ENCODE results near the gene PLXND1.

GRCh38 chr3:129632056-129632455 lies 25.6 kb upstream of the PLXND1 start:
- TF ChIP-seq, protein P1, sequence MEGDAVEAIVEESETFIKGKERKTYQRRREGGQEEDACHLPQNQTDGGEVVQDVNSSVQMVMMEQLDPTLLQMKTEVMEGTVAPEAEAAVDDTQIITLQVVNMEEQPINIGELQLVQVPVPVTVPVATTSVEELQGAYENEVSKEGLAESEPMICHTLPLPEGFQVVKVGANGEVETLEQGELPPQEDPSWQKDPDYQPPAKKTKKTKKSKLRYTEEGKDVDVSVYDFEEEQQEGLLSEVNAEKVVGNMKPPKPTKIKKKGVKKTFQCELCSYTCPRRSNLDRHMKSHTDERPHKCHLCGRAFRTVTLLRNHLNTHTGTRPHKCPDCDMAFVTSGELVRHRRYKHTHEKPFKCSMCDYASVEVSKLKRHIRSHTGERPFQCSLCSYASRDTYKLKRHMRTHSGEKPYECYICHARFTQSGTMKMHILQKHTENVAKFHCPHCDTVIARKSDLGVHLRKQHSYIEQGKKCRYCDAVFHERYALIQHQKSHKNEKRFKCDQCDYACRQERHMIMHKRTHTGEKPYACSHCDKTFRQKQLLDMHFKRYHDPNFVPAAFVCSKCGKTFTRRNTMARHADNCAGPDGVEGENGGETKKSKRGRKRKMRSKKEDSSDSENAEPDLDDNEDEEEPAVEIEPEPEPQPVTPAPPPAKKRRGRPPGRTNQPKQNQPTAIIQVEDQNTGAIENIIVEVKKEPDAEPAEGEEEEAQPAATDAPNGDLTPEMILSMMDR (IDR thresholded peaks at IDR 0.05), result no peak
- TF ChIP-seq EP300 (IDR thresholded peaks at IDR 0.05) (no peak), POLR2A (IDR thresholded peaks at IDR 0.05) (no peak)

All from tibial nerve (tissue), 4 donors.